CD4-positive, alpha-beta T cell treated with Interleukin-6 at 100 ng/mL for 8 hours (primary cell): ENCODE results near the gene NFIC.
"Not testable (repeated sequence)": the region's sequence is repeated elsewhere in the genome, so short reads cannot be mapped to it uniquely, and the experiment has no call there.

Experiments used
- DNase-seq: peaks from one replicate; pipeline ENCODE4 v3.0.0-alpha.2; 2020; ENCODE audit warnings: mixed read lengths, low spot score

Gene NFIC

DNA sequence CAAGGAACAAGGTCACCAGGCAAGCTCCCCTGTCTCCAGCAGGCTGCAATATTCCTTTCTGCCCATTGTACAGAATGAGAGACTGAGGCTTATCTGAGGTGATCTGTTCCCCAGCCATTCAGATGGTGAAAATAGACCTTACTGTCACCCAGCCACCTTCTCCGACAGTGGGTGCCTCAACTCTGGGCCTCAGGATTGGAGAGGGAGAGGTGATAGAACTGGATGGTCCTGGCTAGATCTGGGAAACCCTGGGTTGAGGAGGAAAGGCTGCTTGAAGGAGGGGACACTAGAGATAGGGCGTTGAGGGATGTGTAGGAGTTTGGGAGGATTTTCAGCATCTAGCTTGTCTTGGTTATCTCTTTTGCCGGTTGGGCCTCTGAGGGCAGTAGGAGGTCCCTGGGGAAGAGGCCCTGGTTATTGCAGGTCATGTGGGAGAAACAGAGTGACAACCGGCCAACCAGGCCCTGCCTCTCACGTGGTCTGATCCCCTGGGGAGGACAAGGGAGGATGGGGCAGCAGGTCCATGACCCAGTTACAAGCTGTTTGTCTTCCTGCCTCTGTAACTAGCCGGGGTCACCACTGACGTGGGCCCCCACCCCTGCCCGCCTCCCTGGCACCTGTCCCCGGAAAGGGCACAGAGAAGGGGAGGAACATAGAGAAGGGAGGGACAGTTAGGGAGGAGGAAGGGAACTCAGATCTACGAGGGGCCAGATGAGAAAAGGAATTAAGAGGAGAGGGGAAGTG, 8.2 kb downstream of the NFIC start:
- DNase-seq = no peak

DNA sequence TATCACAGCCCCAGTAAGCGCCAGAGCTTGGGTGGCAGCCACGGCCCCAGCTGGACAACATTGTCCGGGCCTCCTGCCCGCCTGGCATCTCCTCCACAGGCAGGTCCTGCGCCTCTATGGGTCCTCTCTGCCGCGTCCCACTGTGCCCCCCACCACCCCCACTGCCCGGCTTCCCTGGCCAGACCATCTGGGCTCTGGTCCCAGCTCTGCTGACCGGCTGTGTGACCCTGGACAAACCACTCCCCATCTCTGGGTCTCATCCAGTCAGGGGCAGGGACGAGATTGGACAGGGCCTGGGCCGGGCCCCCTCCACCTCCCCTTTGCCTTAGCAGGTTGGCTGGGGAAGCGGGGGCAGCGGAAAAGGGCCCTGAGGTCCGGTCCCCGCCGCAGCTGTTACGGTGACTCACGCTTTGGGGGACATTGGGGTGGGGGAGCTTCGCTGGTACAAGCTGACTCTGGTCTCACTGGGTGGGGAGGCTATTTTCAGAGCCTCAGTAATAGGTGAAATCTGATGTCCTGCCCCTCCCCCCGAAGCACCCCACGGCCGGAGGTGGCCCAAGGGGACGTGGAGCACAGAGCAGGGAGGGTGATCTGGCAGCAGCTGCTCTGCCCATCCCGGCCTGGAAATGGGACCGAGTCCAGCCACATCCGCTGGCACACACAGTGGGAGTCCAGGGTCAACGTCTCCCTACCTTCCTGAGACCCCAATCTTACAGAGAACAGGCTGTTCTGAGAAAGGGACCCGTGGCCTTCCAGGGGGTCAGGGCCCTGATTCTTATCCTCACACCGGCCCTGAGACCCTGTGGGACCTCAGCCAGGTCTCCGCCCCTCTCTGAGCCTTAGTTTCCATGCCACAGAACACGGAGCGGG, 9.1 kb downstream of the NFIC start:
- DNase-seq = no peak

DNA sequence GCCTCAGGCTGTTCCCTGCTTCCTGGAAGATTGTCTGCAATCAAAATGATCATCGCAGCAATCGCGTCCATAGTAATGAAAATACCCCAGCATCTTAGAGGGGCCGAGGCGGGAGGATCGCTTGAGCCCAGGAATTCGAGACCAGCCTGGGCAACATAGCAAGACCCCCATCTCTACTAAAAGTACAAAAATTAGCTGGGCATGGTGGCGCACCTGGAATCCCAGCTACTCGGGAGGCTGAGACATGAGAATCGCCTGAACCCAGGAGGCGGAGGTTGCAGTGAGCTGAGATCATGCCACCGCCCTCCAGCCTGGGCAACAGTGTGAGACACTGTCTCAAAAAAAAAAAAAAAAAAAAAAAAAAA, 9.7 kb downstream of the NFIC start:
- not testable (repeated sequence) for DNase-seq

DNA sequence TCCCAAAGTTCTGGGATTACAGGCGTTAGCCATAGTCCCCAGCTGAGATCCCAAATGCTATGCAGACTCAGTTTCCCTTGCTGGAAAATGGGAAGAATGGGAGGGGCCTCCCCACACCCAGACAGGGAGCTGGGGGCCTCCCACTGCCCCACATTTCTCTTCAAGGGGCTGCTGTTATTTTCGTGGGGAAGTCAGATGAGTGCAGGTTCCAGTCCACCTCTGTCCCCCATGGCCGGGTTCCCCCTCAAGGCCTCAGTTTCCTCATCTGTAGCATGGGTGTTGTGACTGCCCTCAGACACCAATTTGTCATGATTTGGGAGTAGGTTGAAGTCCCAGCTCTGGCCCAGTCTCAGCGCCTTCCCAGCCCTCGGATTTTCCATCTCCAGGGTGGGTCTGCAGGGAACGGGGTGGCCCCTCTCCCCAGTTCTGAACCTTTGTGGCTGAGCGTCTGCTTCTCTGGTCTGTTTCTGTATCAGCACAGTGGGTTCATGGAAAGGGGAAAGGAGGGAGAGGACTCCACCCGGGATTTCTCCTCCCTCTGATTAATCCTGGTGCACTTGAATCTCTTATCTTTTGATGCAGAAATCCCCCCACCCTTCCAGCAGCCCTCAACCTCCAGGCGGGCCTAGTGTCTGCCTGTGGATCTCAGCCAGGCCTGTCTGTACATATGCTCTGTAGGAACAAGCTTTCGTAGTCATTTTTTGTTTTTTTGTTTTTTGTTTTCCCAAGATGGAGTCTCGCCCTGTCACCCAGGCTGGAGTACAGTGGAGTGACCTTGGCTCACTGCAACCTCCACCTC, 12.2 kb downstream of the NFIC start:
- DNase-seq = no peak

GRCh38 chr19:3380829-3381228, 14.4 kb downstream of the NFIC start:
- no peak for DNase-seq

DNA sequence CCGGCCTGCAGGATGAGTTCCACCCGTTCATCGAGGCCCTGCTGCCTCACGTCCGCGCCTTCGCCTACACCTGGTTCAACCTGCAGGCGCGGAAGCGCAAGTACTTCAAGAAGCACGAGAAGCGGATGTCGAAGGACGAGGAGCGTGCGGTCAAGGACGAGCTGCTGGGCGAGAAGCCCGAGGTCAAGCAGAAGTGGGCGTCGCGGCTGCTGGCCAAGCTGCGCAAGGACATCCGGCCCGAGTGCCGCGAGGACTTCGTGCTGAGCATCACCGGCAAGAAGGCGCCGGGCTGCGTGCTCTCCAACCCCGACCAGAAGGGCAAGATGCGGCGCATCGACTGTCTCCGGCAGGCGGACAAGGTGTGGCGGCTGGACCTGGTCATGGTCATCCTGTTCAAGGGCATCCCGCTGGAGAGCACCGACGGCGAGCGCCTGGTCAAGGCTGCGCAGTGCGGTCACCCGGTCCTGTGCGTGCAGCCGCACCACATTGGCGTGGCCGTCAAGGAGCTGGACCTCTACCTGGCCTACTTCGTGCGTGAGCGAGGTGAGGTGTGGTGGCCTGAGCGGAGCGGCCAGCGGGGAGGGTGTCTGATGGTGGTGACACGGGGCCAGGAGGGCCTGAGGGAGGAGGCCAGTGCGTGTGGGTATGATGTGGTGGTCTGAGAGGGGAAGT, 15.5 kb downstream of the NFIC start:
- DNase-seq = no peak

DNA sequence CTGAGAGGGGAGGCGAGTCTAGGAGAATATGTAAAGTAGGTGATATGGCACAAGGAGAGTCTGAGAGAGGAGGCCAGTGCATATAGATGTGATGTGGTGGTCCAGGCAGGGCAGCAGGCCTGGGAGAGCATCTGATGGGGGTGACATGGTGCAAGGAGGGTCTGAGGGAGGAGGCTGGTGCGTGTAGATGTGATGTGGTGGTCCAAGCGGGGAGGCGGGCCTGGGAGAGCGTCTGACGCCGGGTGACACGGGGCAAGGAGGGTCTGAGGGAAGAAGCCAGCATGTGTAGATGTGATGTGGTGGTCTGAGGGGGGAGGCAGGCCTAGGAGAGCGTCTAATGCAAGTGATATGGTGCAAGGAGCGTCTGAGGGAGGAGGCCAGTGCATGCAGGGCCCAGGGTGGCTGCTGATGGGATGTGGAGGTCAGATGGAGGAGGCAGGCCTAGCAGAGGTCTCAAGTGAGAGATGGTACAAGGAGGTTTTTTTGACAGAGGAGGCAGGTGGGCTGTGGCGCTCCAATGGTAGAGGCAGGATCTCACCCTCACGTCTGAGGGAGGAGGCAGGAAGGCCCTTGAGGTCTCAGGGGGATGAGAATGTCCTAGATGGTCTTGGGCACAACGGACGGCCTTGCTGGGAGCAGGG, 16.2 kb downstream of the NFIC start:
- DNase-seq = no peak

GRCh38 chr19:3383121-3383722, 16.8 kb downstream of the NFIC start:
- DNase-seq = no peak

GRCh38 chr19:3386447-3387234, 20.3 kb downstream of the NFIC start:
- DNase-seq = no peak

DNA sequence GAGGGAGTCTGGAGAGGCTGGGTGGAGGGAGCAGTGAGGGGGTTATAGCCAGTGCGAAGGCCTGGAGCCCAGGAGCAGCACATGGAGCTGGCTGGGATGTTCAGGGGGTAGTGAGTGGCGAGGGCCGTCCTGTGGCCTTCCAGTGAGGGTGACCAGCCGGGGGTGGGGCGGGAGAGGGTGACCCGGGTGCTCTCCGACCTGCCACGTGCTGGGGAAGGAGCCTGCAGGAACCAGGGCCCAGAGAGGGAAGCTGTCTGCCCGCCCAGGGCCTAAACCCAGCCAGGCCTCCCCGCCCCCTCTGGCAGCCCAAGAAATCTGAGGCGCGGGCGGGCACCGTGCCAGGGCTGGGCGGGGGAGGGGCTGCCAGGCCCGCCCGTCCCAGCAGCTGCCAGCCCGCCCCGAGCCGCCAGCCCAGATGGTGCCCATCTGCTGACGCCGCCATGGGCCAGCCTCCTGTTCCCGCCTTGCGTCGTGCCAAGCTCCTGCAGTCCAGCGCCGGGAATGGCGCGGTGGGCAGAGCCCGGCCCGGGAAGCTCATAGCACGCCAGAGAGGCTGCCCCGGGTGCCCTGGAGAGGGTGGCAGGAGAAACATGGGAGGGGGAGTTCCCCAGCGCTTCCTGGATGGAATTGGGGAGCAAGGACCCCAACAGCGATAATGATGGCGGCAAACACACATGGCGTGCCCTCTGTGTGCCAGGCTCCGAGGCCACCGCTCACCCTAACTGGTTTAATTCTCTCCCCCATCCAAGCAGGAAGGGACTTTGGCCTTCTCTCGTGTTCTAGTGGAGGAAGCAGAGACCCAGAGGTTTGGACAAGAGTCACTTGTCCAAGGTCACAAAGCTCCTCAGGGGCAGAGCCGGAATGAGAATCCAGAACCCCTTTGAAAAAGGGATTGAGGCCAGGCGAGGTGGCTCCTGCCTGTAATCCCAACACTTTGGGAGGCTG, 21.5 kb downstream of the NFIC start:
- no peak for DNase-seq

- DNase-seq = no peak
Measured at GRCh38 chr19:3389446-3389778, 23.0 kb downstream of the NFIC start.

DNA sequence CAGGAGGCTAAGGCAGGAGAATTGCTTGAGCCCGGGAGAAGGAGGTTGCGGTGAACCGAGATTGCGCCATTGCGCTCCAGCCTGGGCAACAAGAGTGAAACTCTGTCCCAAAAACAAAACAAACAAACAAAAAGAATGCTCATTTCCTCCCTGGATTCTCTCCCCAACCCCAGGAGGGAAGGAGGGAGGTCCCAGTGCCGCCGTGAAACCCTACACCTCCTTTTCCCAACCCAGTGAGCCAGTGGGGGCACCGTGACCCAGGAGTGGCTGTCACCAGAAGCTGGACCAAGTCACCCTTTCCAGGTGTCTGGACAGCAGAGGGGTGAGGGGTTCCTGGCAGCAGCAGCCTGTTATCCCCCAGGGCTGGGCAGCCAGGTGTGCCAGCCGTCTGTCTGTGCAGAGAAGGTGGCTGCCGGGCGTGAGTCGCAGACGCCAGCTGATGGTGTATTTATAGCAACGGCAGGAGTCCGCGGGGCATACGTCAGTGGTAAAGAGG, 23.5 kb downstream of the NFIC start:
- DNase-seq = no peak

DNA sequence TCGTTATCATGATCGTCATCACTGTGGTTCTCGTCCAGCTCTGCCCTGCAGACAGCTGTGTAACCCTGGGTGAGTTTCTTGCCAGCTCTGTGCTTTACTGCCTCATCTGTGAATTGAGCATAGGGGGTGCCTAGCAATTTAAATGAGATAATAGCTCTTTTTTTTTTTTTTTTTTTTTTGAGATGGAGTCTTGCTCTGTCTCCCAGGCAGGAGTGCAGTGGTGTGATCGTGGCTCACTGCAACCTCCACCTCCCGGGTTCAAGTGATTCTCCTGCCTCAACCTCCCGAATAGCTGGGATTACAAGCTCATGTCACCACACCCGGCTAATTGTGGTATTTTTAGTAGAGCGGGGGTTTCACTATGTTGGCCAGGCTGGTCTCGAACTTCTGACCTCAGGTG, 25.5 kb downstream of the NFIC start:
- DNase-seq = not testable (repeated sequence)

DNA sequence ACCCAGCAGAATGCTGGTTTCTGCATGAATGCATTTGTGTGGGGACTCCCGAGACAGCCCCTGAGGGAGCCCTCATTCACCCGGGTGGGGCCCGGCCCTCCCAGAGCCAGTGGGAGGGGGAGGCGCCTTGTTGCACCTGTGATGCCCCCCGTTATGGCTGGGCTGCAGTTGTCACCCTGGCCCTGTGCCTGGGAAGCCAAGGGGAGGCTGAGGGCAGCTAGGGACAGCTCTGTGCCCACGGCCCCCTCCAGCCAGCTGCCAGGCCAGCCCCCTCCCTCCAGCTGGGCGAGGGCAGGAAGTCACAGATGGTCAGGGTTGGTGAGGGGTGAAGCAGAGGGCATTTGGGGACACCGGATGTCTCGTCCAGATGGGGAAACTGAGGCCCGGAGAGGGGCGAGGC, 26.1 kb downstream of the NFIC start:
- no peak for DNase-seq

DNA sequence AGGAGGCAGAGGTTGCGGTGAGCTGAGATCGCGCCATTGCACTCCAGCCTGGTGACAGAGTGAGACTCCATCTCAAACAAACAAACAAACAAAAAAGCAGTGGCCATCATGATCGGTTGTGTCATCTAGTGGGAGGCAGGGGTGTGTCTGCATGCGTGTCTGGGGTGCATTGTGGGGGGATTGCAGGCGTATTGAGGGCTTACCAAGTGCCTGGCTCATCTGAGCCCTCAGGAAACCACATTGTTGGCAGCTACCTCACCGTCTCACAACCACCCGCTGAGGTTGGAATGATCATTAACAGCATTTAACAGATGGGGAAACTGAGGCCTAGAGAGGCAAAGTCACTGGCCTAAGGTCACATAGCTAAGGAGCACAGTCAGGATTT, 30.5 kb downstream of the NFIC start:
- no peak for DNase-seq

- DNase-seq = no peak
Measured at GRCh38 chr19:3397266-3398022, 31.1 kb downstream of the NFIC start.

DNA sequence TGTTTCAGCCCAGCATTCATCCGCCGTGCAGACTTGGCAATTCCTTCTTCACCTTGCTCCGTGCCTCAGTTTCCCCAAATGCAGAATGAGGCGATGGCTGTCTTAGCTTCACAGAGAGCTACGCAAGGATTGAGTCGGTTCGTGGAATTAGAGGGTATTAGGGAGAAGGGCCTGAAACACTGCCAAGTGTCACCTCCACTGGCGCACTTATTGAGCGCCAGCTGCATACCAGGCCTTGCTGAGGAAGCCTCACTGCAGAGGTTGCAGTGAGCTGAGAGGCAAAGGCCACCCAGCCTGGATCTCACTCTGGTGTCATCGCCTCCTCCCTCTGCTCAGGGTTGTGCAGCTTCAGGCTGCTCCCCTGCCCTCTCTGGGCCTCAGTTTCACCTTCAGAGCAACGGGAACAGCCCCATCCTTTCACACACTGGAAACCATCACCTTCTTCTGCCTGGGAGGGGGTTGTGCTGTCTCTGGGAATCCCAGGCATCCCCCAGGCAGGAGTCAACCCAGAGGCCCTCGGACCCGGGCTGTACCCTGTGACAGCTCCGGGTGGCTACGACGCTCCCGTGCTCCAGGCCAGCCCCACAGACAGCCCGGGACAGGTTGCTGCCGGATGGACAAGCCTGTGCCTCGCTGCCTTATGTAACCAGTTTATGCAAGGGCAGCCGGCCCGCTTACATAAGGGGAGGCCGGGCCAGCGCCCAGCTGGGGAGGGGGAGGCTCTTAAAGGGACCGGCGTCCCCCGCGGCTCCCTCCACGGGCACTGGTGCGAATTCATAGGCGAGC, 31.9 kb downstream of the NFIC start:
- DNase-seq = no peak

DNA sequence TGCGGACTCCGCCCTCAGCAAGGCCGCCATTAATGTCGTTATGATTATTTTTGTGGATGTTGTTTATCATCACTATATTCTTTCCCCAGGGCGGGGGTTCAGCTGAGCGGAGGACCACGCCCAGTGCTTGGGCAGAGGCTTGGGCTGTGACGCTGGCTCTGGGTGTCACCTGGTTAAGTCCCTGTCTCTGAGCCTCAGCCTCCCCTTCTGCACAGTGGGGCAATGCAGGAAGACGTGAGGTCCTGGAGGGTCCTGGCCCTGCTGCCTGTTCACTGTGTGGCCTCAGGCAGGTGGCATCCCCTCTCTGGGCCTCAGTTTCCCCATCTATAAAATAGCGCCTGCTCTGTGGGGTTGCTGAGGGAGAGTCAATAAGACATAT, 32.5 kb downstream of the NFIC start:
- no peak for DNase-seq
